CD4-positive, alpha-beta T cell treated with Interleukin-4 for 1 hour (primary cell): ENCODE measurements around the gene TRDN.
"Not testable (repeated sequence)": the region's sequence is repeated elsewhere in the genome, so short reads cannot be mapped to it uniquely, and the experiment has no call there.

Experiments used
- DNase-seq, 2 donors: peaks; one replicate each; pipeline ENCODE4 v3.0.0-alpha.2; 2020 to 2022

Gene TRDN

GRCh38 chr6:123489589-123489988, 147.2 kb downstream of the TRDN start:
- DNase-seq: no peak

- no peak for DNase-seq
These were observed 155.8 kb downstream of the TRDN start for GRCh38 chr6:123480986-123481385.

DNA sequence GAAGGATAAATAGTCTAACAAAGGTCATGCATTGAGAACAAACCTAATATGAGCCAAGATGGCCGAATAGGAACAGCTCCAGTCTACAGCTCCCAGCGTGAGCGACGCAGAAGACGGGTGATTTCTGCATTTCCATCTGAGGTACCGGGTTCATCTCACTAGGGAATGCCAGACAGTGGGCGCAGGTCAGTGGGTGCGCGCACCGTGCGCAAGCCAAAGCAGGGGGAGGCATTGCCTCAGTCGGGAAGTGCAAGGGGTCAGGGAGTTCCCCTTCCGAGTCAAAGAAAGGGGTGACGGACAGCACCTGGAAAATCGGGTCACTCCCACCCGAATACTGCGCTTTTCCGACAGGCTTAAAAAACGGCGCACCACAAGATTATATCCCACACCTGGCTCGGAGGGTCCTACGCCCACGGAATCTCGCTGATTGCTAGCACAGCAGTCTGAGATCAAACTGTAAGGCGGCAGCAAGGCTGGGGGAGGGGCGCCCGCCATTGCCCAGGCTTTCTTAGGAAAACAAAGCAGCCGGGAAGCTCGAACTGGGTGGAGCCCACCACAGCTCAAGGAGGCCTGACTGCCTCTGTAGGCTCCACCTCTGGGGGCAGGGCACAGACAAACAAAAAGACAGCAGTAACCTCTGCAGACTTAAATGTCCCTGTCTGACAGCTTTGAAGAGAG, 164.6 kb downstream of the TRDN start:
- DNase-seq: not testable (repeated sequence)

DNA sequence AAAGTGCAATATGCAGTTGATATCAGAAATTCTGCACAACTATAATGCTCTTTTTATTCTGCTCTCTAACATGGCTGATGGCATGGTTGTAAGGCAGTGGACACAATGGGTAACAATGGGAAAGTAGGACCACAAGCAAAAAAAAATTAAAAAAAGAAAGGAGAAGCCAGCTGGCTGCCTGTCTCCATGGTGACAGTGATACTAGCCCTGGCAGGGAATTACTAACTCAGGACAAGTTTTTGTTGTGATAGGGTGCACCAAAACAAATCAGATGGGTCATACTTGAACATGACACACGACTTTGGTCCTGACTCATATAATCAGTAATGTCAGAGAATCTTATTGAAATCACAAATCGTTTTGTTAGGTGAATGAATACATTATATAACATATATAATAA, 169.4 kb downstream of the TRDN start:
- no peak for DNase-seq

DNA sequence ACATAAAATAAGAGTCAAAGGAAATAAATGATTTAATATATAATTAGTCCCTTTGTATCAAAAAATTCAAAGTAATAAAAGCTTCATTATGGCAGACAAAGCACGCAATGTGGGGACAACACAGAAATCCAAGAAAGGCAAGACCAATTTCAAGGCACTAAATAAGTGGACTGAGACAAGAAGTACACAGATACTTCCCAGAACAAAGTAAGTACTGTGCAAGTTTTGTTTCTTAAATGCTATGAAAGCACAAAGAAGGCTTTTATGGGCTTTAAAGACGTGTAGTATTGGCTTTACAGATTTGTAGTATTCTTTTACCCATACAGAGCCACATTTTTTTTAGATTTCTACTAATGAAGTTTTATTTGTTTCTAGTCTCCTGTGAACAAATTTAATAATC, 174.6 kb downstream of the TRDN start:
- no peak for DNase-seq

DNA sequence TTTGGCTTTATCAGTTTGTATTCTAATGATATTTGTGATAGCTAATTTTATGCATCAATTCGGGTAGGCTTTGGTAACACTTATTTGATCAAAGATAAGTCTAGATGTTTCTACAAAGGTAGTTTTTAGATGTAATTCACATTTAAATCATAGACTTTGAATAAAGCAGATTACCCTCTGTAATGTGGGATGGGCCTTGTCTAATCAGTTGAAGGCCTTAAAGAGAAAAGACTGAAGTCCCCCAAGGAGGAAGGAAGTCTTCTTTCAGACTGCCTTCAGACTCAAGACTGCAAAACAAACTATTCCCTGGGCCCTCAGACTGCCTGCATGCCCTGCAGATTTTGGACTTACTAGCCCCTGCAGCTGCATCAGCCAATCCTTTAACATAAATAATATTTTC, 178.5 kb downstream of the TRDN start:
- DNase-seq: no peak

DNA sequence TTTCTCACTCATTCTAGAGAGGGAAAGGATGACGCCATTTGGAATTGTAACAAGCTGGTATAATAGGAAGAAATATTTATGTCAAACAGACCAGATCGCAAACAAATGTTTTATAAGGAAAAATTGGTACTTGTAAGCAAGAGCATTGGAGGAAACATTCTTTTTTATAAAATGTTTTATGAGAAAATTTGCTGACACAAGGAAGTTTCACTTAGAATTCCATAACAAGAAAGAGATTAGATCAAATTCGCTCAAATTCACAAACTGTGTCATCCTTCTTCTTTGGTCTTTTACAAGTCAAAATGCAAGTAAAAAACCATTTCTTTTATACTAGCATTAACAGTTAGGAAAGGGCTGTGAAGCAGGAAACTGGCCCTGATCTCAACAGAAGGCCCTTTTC, 179.9 kb downstream of the TRDN start:
- DNase-seq: no peak

- DNase-seq: no peak
These were observed 182.3 kb downstream of the TRDN start for GRCh38 chr6:123454448-123454847.

DNA sequence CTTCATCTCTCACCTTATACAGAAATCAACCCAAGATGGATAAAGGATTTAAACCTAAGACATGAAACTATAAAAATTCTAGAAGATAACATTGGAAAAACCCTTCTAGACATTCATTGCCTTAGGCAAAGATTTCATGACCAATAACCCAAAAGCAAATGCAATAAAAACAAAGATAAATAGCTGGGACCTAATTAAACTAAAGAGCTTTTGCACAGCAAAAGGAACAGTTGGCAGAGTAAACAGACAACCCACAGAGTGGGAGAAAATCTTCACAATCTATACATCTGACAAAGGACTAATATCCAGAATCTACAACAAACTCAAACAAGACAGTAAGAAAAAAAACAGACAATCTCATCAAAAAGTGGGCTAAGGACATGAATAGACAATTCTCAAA, 183.7 kb downstream of the TRDN start:
- DNase-seq: not testable (repeated sequence)

GRCh38 chr6:123448306-123448884, 188.4 kb downstream of the TRDN start:
- no peak for DNase-seq

- DNase-seq: no peak
These were observed 189.3 kb downstream of the TRDN start for GRCh38 chr6:123447315-123447937.

DNA sequence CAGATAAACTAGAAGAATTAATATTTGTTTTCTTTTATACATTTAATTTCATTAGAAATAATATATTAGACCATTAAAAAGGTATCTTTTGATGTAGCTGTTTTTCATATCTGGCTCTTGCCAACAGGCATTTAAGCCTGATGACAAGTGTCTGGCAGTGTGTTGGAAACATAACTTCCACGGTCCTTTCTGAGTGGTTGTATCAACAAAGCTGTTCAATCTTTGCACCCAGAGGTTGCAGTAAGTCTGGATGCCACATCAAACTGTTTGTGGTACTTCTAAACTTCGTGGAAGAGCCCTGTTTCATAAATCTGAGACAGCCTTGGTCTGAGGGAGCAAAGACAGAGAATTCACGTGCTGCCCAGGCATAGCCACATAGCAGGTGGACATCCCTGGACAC, 197.4 kb downstream of the TRDN start:
- DNase-seq: no peak

- no peak for DNase-seq
These were observed 202.6 kb downstream of the TRDN start for GRCh38 chr6:123434186-123434585.

DNA sequence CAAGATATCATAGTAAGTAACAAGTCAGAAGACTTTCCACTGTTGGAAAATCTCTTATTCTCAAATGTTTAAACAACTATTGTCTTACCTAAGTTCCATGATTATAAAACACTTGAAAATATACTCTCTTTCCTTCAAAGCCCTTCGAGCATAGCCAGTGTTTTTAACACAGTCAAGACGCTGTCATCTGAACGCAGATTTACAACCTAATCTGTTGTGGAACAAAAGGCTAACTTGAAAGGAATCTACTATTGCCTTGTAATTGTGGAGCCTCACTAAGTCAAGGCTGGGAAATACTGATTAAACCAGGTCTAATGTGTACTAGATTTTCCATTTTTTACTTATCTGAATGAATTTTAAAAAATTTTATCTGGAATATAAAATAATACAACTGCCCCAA, 205.8 kb downstream of the TRDN start:
- no peak for DNase-seq

DNA sequence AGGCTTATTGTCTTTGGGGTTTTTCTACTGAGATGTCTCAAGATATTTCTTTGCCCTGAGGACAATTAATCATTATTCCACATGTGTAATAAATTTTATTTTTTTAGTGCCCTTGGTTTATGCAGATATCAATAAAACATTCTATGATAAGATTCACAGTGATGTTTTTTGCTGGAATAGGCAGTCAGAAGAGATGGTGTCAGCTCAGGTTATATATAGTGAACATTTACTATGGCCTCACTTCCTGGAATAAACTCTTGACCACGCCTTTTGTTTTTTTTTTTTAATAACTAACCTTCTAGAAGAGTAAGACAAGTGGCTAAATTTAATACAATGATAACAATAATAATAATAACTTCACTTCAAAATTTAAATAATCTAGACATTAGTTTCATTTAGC, 209.7 kb downstream of the TRDN start:
- DNase-seq: no peak

- no peak for DNase-seq
These were observed 213.6 kb downstream of the TRDN start for GRCh38 chr6:123423130-123423529.

DNA sequence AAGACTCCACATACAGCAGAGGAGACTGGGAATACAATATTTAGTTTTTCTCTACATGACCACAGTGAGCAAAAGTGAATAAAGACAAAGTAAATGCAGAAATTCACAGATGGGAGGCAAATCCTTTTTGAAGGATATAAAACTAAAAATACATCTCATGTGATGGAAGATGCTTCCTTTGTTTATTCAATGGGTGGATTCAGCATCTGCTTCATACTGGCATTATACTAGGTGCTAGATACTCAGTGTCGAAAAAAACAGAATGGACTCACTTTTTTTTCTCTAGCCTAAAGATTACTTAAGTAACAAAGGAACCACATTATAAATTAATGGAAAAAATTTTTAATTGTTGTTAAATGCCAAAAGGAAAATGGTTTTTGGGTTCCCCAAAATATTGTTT, 216.2 kb downstream of the TRDN start:
- no peak for DNase-seq

GRCh38 chr6:123418071-123418470, 218.7 kb downstream of the TRDN start:
- no peak for DNase-seq

DNA sequence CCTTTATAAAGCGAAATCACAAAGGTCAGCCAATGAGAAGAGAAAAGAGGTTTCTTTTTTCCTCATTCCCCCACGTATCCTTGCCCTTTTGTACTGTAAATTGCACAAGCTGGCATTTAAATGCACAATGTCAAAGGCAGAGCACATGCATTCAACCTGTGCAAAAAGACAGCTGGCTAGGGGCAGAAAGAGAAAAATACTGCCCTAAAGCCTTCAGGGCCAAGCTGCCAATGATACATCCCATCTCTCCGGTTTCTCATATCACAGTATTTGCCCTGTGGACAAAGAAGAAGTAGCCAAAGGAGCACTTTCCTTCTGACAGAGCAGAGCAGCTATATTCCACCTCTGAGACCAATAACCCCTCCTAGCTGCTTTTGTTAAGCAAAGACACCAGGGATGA, 219.2 kb downstream of the TRDN start:
- no peak for DNase-seq

GRCh38 chr6:123415844-123416468, 220.8 kb downstream of the TRDN start:
- DNase-seq: peak; percentile 11 to 26

DNA sequence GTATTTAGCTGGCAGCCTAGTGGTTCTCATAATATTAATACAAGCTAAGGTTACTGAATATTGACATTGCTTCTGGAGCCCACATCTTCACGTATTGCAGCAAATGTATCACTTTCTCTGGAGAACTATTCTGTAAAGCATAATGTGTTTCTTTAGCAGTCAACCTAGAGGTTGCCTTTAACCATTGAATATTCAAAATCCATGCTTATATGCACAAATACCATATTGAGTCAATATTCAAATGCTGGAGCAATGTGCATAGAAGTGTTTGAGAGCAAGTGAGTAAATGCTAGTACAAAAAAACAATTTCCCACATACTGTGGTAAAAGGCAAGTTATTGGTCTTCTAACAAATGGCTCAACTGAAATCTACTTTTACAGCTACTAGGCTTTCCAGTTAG, 231.8 kb downstream of the TRDN start:
- DNase-seq: no peak

- no peak for DNase-seq
These were observed 234.7 kb downstream of the TRDN start for GRCh38 chr6:123402052-123402451.

- DNase-seq: no peak
These were observed 238.7 kb downstream of the TRDN start for GRCh38 chr6:123398072-123398471.

GRCh38 chr6:123393331-123393730, 243.4 kb downstream of the TRDN start:
- no peak for DNase-seq
